ENCODE measurements around the gene MCTS1.
"Not testable (repeated sequence)": the region's sequence is repeated elsewhere in the genome, so short reads cannot be mapped to it uniquely, and the experiment has no call there.

The MCTS1 gene

GRCh38 chrX:120629667-120630537 is 26.0 kb downstream of the MCTS1 start, which contains the start of gene C1GALT1C1:
Gene C1GALT1C1 (minus strand): TSS chrX:120630054. CDS start chrX:120627166, 2,888 bp downstream.
- peak; percentile 92 for DNase-seq

DNA sequence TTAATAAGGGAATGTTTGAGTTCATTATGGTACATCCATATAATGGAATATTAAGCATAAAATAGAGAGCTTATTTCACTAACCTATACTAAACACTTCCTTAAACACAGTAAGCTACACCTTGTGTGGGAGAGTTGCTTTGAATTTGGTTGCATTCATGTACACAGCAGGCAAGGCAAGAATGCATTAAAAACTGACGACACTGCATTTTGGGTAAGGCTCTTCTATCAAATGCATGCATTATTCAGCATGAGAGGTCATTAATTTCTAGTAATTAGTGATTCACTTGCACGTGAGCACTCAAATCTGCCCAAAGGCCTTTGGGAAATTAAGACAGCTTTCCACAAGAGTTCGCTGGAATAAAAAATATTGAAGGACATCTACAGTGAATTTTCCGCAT is 34.7 kb downstream of the MCTS1 start:
- no peak for DNase-seq

GRCh38 chrX:120642871-120643270 is 39.0 kb downstream of the MCTS1 start:
- DNase-seq: no peak

- no peak for DNase-seq
Observed at GRCh38 chrX:120647127-120647526, 43.2 kb downstream of the MCTS1 start.

DNA sequence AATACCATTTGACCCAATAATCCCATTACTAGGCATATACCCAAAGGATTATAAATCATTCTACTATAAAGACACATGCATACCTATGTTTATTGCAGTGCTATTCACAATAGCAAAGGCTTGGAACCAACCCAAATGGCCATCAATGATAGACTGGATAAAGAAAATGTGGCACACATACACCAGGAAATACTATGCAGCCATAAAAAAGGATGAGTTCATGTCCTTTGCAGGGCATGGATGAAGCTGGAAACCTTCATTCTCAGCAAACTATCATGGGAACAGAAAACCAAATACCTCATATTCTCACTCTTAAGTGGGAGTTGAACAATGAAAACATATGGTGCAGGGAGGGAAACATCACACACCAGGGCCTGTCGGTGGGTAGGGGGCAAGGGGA is 48.4 kb downstream of the MCTS1 start:
- DNase-seq: not testable (repeated sequence)

- DNase-seq: no peak
Observed at GRCh38 chrX:120653000-120653399, 49.1 kb downstream of the MCTS1 start.

GRCh38 chrX:120660637-120661036 is 56.7 kb downstream of the MCTS1 start:
- DNase-seq: peak; percentile 45

Measured in EL (cell line).